Testis (tissue), 3 donors: ENCODE results near the gene CCN5. TPM values are rescaled to one million over a fixed set of nuclear protein-coding genes. Genes with fewer than 3 reads are reported as not detected.

Experiments used
- DNase-seq: peaks from one replicate; pipeline ENCODE4 v3.0.0-alpha.2; 2019
- H3K27ac ChIP-seq, 2 donors: fragments of 200-600 bp; sonication (generic); one replicate each; pipeline ENCODE4 v1.5.1; 2019
- H3K27me3 ChIP-seq: fragments of 200-600 bp; sonication (generic); one replicate; pipeline ENCODE4 v1.5.1; 2019
- H3K36me3 ChIP-seq: fragments of 200-600 bp; sonication (generic); one replicate; pipeline ENCODE4 v1.5.1; 2017; ENCODE audit warnings: low read depth; ENCODE audit errors: missing control alignments
- H3K4me1 ChIP-seq: fragments of 200-600 bp; sonication (generic); one replicate; pipeline ENCODE4 v1.5.1; 2019
- H3K4me3 ChIP-seq, 2 donors: fragments of 200-600 bp; sonication (generic); one replicate each; pipeline ENCODE4 v1.5.1; 2017 to 2019
- H3K9me3 ChIP-seq: fragments of 200-600 bp; sonication (generic); one replicate; pipeline ENCODE4 v1.5.1; 2017
- CTCF ChIP-seq, 3 experiments: fragments of 450-650 bp in 2 of 3; fragments of 200-600 bp in 1 of 3; sonication (generic) in 1 of 3; IDR thresholded peaks; one replicate each; pipeline ENCODE4 v1.5.1; 2016 to 2019; ENCODE audit warnings: antibody characterized with exemption in 3 of 3, mild to moderate bottlenecking in 2 of 3, moderate library complexity in 1 of 3
- POLR2A ChIP-seq: fragments of 450-650 bp; IDR thresholded peaks from one replicate; pipeline ENCODE4 v1.6.1; 2017; ENCODE audit warnings: antibody characterized with exemption, mild to moderate bottlenecking, moderate library complexity
- WGBS, 2 donors: methylation state at CpG; one replicate each; pipeline ENCODE4 v1.1.5; 2018; 5-methylcytosine and 5-hydroxymethylcytosine counted together
- intact Hi-C: fragments of 100-400 bp; cut with DNase I; formaldehyde crosslinking; loops from one replicate; pipeline ENCODE4 v1.15.1; 2023; ENCODE audit warnings: low total_unique reads
- polyA plus RNA-seq: library from polyadenylated mRNA; stranded (reverse); fragments of 350-450 nt; fragmentation: Illumina TruSeq; extraction: RNeasy Lipid Tissue Mini Kit (QIAGEN cat#74804); gene quantifications from one replicate; pipeline ENCODE4 v1.2.3, GENCODE V29; 2014; ENCODE audit warnings: low read depth, low replicate concordance; ENCODE audit not compliant: insufficient read depth
- total RNA-seq, 2 donors: library from RNA; depleted of rRNA; stranded (reverse); fragments of >200 nt; gene quantifications; one replicate each; pipeline ENCODE4 v1.2.3, GENCODE V29; 2016

Gene CCN5
- total and polyA plus RNA-seq, 3 donors from 2014 or later: 37.0 to 152 (median 52.0) TPM

- H3K27me3 ChIP-seq: no peaks in the 10 kb centered on the region
- intact Hi-C loops: no loop called here
- DNase-seq: no peak
- TF ChIP-seq CTCF (IDR thresholded peaks at IDR 0.05) (no peak), POLR2A (no peak)
- H3K9me3 ChIP-seq: no peaks in the 10 kb centered on the region
- H3K4me1 ChIP-seq: no peaks in the 10 kb centered on the region
- no peak overlapping the region for H3K4me3 ChIP-seq
- no peak overlapping the region for H3K27ac ChIP-seq
- 34 to 51% methylated on average over 7 of the region's 7 CpGs for WGBS, 2 donors
- no peaks in the 10 kb centered on the region for H3K36me3 ChIP-seq
Measured at GRCh38 chr20:44776980-44777379, 61.8 kb downstream of the CCN5 start.

Other genes with a start within 250 kb of the CCN5 start
- gene TTPAL, start 239.5 kb upstream of the CCN5 start, total RNA-seq: 10 to 100 TPM; 12.0 to 13.1 TPM
- gene TTPAL, start 239.5 kb upstream of the CCN5 start, polyA plus RNA-seq: 9.8 TPM
- gene SERINC3, start 193.3 kb upstream of the CCN5 start, total RNA-seq: 100 to 1,000 TPM; 163 to 181 TPM
- 263 TPM for gene SERINC3, start 193.3 kb upstream of the CCN5 start, polyA plus RNA-seq
- 10 to 100 TPM; 66.6 to 70.4 TPM for gene PKIG, start 132.8 kb upstream of the CCN5 start, total RNA-seq
- 180 TPM for gene PKIG, start 132.8 kb upstream of the CCN5 start, polyA plus RNA-seq
- 10 to 100 TPM; 10.0 to 11.2 TPM for gene ADA, start 63.7 kb upstream of the CCN5 start, total RNA-seq
- 8.2 TPM for gene ADA, start 63.7 kb upstream of the CCN5 start, polyA plus RNA-seq
- 10 to 100 TPM; 16.9 to 23.4 TPM for gene KCNK15, start 30.5 kb downstream of the CCN5 start, total RNA-seq
- 4.4 TPM for gene KCNK15, start 30.5 kb downstream of the CCN5 start, polyA plus RNA-seq
- 10 to 100 TPM; 29.7 to 72.1 TPM for gene RIMS4, start 95.2 kb downstream of the CCN5 start, total RNA-seq
- 32.1 TPM for gene RIMS4, start 95.2 kb downstream of the CCN5 start, polyA plus RNA-seq
- gene YWHAB, start 170.3 kb downstream of the CCN5 start, total RNA-seq: 100 to 1,000 TPM; 106 to 127 TPM
- 125 TPM for gene YWHAB, start 170.3 kb downstream of the CCN5 start, polyA plus RNA-seq
- 10 to 100 TPM; 59.2 to 71.7 TPM for gene PABPC1L, start 194.7 kb downstream of the CCN5 start, total RNA-seq
- 27.9 TPM for gene PABPC1L, start 194.7 kb downstream of the CCN5 start, polyA plus RNA-seq
- 100 to 1,000 TPM; 212 to 246 TPM for gene TOMM34, start 245.0 kb downstream of the CCN5 start, total RNA-seq
- 263 TPM for gene TOMM34, start 245.0 kb downstream of the CCN5 start, polyA plus RNA-seq